ENCODE measurements around the gene ZNF549. TPM values are rescaled to one million over a fixed set of nuclear protein-coding genes. Genes with fewer than 3 reads are reported as not detected.
A peak's percentile ranks its signal among the peaks of the same experiment; 100 is the strongest.

Gene ZNF549
- total RNA-seq, 1 experiment from 2014 or later: not detected

DNA sequence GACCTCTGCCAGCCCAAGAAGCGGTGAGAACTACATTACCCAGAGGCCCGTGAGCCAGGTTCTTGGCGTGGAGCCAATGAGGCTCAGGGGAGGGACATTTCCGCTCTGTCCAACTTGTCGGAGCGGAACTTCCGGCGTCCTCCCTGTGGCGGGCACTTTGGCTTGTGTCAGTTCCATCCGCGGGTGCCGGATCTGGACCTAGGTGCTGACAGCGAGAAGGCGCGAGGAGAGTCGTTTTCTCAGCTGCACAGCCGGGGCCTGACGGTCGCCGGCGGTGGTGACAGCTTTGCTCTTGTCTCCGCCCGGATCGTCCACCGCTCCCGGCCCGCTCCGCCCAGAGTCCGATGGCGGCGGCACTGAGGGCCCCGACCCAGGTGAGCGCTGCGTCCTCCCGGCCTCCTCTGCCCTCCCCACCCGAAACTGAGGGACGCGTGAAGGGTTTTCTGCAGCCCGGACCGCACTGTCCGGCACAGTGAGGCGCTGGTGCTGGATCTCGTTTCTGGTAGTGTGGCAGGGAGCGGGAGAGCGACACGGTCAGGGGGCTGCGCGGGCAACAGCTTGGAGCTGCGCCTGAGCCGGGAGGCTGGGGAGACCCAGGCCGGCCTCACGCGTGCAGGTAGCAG lies 72.7 kb downstream of the ZNF549 start, which contains the start of gene ZNF530:
TSS of gene ZNF530 (plus strand) at position 125 of the 623 bp plus-strand sequence. CDS start 4,461 bp downstream, outside the sequence.
- intact Hi-C loops (cut with micrococcal nuclease): loop anchor here (1.0 kb wide), 1 partner anchor 21 kb away; no protein-coding TSS in a partner anchor
- DNase-seq (ENCODE audit: low read depth, low spot score) (peak; percentile 88), ATAC-seq (peak; percentile 97)
- Histone ChIP-seq H3K4me1 (ENCODE audit: control insufficient read depth in 1 of 2, insufficient read depth in 2 of 2, low read length in 2 of 2) (peaks cover 2 to 6% of the 10 kb centered on the region in 2 experiments; a peak in 1 of 4 replicates), H3K79me2 (ENCODE audit: insufficient read depth, low read length) (no peaks in the 10 kb centered on the region), H2AFZ (ENCODE audit: low read depth, low read length, poor library complexity, severe bottlenecking) (peak within 1 kb of the TSS; percentile 29), H3K9me2 (ENCODE audit: insufficient read depth) (no peaks in the 10 kb centered on the region), H3K9ac (ENCODE audit: low read length) (peak within 1 kb of the TSS; percentile 34; the same call in 1 of the 2 replicates), H3K27ac (ENCODE audit: low read depth, low read length) (no peak within 1 kb of the TSS), H4K20me1 (ENCODE audit: insufficient read depth) (no peaks in the 10 kb centered on the region), H3K36me3 (ENCODE audit: control insufficient read depth in 1 of 2, insufficient read depth in 2 of 2, low read length in 2 of 2) (no peaks in the 10 kb centered on the region), H3K9me3 (ENCODE audit: control insufficient read depth in 1 of 2, insufficient read depth in 1 of 2, low read depth in 1 of 2, low read length in 2 of 2) (peaks cover 0 to 12% of the 10 kb centered on the region in 2 experiments; a peak in 1 of 4 replicates), H3K27me3 (ENCODE audit: insufficient read depth, low read length) (no peaks in the 10 kb centered on the region), H3K4me3 (replicated peaks in 1 of 2; ENCODE audit: low read depth in 1 of 2, low read length in 2 of 2) (peak within 1 kb of the TSS; percentile 73 to 74), H3K4me2 (ENCODE audit: low read length) (peak within 1 kb of the TSS; percentile 82)
- ChIA-PET CTCF (no interaction called here), RAD21 (ENCODE audit: low non-redundant PET in 1 of 2, low total read pairs in 2 of 2, uncharacterized antibody in 2 of 2, unreplicated experiment in 2 of 2) (no interaction called here), POLR2A (no interaction called here)
- TF ChIP-seq, protein P1, sequence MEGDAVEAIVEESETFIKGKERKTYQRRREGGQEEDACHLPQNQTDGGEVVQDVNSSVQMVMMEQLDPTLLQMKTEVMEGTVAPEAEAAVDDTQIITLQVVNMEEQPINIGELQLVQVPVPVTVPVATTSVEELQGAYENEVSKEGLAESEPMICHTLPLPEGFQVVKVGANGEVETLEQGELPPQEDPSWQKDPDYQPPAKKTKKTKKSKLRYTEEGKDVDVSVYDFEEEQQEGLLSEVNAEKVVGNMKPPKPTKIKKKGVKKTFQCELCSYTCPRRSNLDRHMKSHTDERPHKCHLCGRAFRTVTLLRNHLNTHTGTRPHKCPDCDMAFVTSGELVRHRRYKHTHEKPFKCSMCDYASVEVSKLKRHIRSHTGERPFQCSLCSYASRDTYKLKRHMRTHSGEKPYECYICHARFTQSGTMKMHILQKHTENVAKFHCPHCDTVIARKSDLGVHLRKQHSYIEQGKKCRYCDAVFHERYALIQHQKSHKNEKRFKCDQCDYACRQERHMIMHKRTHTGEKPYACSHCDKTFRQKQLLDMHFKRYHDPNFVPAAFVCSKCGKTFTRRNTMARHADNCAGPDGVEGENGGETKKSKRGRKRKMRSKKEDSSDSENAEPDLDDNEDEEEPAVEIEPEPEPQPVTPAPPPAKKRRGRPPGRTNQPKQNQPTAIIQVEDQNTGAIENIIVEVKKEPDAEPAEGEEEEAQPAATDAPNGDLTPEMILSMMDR (IDR thresholded peaks at IDR 0.05 in 2 of 3, conservative IDR thresholded peaks at IDR 0.05 in 1 of 3; ENCODE audit: borderline replicate concordance in 1 of 3, insufficient read depth in 1 of 3, low read depth in 2 of 3, low read length in 2 of 3): no peak
- TF ChIP-seq CBX3 (IDR thresholded peaks at IDR 0.05; ENCODE audit: low read depth) (no peak), FOSL1 (IDR thresholded peaks at IDR 0.05; ENCODE audit: low read depth) (no peak), SRF (IDR thresholded peaks at IDR 0.05; ENCODE audit: low read depth) (no peak), SP1 (IDR thresholded peaks at IDR 0.05; ENCODE audit: low read depth) (peak; percentile 51; the same call in 1 of the 2 replicates), TCF7L2 (IDR thresholded peaks at IDR 0.05; ENCODE audit: borderline replicate concordance, extremely low read depth, insufficient read depth, insufficient read length) (no peak), ZNF274 (IDR thresholded peaks at IDR 0.05; ENCODE audit: low read depth, low read length) (no peak), SIN3A (IDR thresholded peaks at IDR 0.05; ENCODE audit: low read depth) (no peak), YY1 (IDR thresholded peaks at IDR 0.05; ENCODE audit: extremely low read depth, insufficient replicate concordance, low read depth, low read length) (peak; percentile 17), ZFX (IDR thresholded peaks at IDR 0.05) (no peak), EGR1 (IDR thresholded peaks at IDR 0.05; ENCODE audit: low read depth) (no peak), POLR2A (IDR thresholded peaks at IDR 0.05; ENCODE audit: borderline replicate concordance, extremely low read depth, insufficient read depth, insufficient read length) (no peak), CEBPB (IDR thresholded peaks at IDR 0.05; ENCODE audit: low read depth) (no peak), ELF1 (IDR thresholded peaks at IDR 0.05; ENCODE audit: borderline replicate concordance, low read depth) (0 out of 2 replicates have a peak, but pooled peaks have one; percentile 37), POLR2AphosphoS5 (IDR thresholded peaks at IDR 0.05; ENCODE audit: low read depth, low read length) (peak; percentile 65), EZH2phosphoT487 (IDR thresholded peaks at IDR 0.05; ENCODE audit: borderline replicate concordance) (no peak)
- TF ChIP-seq, protein P2, sequence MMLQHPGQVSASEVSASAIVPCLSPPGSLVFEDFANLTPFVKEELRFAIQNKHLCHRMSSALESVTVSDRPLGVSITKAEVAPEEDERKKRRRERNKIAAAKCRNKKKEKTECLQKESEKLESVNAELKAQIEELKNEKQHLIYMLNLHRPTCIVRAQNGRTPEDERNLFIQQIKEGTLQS (IDR thresholded peaks at IDR 0.05): no peak
- TF ChIP-seq, protein P3, sequence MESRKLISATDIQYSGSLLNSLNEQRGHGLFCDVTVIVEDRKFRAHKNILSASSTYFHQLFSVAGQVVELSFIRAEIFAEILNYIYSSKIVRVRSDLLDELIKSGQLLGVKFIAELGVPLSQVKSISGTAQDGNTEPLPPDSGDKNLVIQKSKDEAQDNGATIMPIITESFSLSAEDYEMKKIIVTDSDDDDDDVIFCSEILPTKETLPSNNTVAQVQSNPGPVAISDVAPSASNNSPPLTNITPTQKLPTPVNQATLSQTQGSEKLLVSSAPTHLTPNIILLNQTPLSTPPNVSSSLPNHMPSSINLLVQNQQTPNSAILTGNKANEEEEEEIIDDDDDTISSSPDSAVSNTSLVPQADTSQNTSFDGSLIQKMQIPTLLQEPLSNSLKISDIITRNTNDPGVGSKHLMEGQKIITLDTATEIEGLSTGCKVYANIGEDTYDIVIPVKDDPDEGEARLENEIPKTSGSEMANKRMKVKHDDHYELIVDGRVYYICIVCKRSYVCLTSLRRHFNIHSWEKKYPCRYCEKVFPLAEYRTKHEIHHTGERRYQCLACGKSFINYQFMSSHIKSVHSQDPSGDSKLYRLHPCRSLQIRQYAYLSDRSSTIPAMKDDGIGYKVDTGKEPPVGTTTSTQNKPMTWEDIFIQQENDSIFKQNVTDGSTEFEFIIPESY (IDR thresholded peaks at IDR 0.05; ENCODE audit: extremely low read depth, insufficient replicate concordance, low read length): no peak
- TF ChIP-seq, protein P4, sequence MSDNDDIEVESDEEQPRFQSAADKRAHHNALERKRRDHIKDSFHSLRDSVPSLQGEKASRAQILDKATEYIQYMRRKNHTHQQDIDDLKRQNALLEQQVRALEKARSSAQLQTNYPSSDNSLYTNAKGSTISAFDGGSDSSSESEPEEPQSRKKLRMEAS (IDR thresholded peaks at IDR 0.05): 0 out of 2 replicates have a peak, but pooled peaks have one; percentile 18
- no TSS peak for BruUV-seq (replicated peaks)
